Activated T-helper 9 cell treated with anti-CD3 and anti-CD28 coated beads, Interleukin-2, amount 50 U/mL, for 16 hours (primary cell): Measurements from ENCODE around the gene ARHGAP5.

Experiments used
- DNase-seq: peaks from one replicate; pipeline ENCODE4 v3.0.0-alpha.2; 2020; ENCODE audit warnings: low read depth

The ARHGAP5 gene

DNA sequence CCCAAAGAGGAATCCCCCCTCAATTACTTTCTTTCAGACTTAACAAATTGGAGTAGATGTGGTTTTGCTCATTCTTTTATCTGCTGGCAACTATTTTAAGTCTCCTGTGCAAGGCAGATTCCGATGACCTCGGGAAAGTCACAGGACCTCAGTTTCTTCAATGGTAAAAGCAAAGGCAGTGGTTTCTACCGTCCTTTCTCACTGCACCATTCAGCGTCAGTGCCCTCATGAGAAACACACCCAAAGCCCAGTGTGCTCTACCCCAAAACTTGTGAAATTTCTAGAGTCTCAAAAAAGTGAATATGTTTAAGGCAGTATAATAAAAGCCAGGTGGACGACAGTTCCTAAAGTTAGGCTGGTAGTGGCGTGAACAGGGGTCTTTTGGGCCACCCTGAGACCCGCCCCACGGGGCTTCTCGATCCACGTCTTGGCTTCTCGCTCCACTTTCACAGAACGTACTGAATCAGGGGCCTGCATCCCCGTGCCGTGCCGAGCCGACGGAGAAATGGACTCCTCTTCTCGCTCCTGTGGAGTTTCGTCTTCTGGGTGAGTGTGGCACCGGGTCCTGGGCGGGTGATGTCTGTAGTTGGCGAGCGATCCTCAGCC is 1.3 kb upstream of the ARHGAP5 start:
- DNase-seq = no peak

DNA sequence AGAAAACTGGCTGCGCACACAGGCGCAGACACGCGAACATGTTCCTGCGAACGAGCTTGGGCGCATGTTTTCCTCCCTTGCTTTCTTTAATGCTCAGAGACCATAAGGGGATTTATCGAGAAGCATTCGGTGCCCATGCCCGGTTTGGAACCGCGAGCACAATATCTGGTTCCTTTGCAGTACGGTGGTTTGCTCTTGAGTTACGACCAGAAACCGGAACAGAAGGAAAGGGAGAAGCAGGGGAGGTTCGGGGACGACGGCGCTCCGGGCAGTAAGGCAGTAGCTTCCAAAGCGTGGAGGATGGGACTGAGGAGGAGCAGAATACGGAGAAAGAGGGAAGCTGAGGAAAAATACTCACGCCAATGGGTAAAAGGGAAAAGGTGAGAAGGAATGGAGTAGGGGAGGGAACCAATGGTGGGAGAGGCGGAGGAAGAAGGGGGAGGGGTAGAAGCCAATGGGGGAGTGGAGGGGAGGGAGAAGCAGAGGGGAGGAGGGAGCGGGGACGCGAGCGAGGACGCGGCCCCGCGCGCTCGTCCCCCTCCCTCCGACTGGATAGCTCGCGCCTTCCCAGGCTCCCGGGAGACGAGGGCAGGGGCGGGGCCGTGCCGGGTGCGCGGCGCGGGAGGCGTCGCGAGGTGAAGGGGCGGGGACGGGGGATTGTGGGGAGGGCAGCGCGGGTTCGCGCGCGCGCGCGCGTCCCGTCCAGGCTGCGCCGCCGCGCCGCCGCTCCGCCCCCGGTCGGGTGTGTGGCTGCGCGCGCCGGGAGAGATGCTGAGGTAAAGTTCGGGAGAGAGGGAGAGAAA is 625 bp upstream of the ARHGAP5 start:
- peak; percentile 74 for DNase-seq

DNA sequence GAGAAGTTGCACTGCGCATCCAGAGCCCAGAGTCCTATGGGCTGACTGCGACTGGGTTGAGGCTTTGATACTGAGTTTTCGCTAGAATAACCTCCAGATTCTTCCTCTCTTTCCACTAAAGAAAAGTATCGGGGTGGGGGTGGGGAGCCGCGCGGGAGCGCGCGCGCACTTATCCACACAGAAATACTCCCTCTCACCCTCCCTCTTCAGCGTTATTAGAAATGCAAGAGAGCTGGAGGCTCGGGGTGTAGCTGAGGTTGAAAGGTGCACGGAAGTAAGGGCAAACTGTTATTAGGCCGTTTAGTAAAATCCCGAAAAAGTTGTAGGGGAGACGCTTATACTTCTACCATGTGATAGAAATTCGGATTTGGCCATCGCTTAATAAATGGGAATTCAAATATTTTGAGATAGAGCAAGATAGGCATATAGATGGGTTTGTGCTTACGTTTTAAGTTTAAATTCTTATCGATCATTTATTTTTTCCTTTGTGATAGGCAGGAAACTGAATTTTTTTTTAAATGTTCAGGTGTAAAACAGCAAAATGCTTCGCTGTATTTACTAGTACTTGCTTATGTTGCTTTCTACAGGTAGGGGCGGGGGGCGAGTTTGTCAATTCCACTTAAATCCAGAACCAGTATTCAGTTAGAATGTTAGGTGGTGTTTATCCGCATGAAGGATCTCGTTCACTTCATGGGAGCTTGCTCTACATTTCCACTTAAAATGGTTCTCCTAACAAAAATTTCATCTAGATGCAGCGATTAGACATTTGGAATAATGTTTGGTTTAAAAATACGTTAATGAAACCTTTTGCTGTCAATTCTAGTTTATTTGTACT is 1.1 kb downstream of the ARHGAP5 start:
- DNase-seq = no peak

DNA sequence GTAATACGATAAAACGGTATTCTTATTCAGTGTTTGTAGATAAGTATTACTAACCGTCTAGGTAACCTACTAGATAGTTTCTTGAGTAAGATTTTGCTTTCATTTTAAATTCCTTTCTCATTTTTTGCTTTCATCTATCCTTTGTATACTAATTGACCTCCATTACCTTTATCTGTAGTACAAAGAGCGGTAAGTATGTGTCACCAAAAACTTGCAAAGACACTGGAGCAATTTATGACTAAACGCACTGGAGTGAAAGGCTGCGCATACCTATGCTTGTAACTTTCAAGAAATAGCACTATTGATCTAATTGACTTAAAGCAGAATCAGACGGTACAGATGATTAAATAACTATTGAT is 1.7 kb downstream of the ARHGAP5 start:
- DNase-seq = no peak

- DNase-seq = no peak
Observed at GRCh38 chr14:32079264-32079663, 2.2 kb downstream of the ARHGAP5 start.

GRCh38 chr14:32080001-32080510 is 3.0 kb downstream of the ARHGAP5 start:
- no peak for DNase-seq

DNA sequence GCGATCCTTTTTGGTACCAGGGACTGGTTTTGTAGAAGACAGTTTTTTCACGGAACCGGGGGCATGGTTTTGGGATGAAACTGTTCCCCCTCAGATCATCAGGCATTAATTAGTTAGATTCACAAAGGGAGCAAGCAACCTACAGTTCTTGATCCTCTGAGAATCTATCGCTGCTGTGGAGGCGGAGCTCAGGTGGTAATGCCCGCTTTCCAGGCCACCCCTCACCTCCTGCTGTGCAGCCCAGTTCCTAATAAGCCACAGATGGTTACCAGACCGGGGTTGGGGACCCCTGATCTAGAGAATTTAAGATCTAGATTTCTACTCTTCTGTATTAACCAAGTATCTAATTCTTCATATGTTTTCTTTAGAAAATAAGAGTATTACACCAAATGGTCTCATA is 4.8 kb downstream of the ARHGAP5 start:
- DNase-seq = no peak

DNA sequence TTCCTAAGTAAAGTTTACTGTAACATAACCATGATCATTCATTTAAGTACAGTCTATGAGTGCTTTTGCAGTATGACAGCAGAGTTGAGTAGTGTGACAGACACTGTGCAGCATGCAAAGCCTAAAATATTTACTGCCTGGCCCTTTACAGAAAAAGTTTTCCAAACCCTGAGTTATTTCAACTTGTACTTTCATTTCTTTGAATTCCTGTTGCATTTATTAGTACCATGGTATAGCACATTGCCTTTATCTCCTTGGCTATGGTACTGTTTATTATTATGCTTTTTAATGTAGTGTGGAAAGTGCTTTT is 6.2 kb downstream of the ARHGAP5 start:
- no peak for DNase-seq

DNA sequence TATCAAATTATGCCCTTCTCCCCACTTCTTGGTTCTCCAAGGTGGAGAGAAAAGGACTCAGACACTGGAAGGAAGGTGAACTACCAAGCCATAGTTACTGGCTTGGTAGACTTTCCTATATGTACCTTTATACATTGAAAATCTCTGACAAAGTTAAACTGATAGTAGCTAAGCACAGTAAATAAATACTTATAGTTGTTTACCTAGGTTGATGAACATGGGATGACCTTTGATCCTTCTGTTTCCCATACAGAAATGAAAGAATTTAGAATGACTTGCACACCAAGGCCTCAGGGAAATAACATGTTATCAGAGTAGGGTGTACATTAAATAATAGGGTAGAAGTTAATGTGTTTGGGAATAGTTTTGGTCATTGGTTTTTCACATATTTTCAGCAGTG is 6.7 kb downstream of the ARHGAP5 start:
- no peak for DNase-seq

- no peak for DNase-seq
Observed at GRCh38 chr14:32085182-32085844, 8.2 kb downstream of the ARHGAP5 start.

DNA sequence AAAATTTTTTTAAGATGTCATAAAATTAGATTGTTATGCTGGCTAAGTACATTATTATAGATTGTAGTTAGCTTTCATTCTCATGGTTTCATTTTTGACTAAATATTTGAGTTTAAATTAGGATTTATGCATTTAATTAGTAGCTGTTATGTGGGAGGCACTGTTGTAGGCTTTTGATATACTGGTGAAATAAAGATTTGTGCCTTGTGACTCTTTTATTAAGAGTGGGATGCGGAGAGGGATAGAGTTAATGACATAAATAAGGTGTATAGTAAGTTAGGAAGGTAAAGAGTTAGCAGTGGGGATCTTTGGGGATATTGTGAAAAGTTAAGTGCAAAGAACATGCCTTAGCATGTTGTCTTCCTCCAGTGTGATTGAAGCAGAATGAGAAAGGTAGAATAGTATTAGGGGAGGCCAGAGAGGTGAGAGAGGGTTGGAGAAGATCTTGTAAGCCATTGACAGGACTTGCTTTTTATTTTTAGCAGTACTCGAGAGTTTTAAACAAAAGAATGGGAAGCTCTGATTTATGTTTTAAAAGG is 8.8 kb downstream of the ARHGAP5 start:
- DNase-seq = no peak

- no peak for DNase-seq
Observed at GRCh38 chr14:32087173-32087861, 10.2 kb downstream of the ARHGAP5 start.

- no peak for DNase-seq
Observed at GRCh38 chr14:32087907-32088306, 10.8 kb downstream of the ARHGAP5 start.

DNA sequence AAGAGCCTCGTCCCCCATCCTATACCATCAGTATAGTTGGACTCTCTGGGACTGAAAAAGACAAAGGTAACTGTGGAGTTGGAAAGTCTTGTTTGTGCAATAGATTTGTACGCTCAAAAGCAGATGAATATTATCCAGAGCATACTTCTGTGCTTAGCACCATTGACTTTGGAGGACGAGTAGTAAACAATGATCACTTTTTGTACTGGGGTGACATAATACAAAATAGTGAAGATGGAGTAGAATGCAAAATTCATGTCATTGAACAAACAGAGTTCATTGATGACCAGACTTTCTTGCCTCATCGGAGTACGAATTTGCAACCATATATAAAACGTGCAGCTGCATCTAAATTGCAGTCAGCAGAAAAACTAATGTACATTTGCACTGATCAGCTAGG is 13.6 kb downstream of the ARHGAP5 start:
- DNase-seq = no peak

DNA sequence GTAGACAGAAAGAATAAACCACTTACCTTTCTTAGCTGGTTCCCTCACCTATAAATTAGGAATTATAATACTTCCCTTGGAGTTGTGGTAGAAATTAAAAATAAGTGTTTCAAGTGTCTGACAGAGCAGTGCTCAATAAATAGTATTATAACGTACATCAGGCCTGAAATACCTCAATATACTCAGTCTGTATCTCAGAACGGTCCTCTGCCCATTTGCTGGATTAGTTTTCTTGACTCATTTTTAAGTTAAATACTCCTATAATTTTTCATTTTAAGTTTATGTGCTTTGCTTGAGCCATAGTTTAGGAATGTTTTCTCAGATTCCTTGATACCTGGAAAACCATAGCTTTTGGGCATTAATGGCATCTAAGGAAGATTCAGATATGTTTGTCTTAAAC is 22.4 kb downstream of the ARHGAP5 start:
- DNase-seq = no peak

- DNase-seq = no peak
Observed at GRCh38 chr14:32100175-32100574, 23.1 kb downstream of the ARHGAP5 start.

- no peak for DNase-seq
Observed at GRCh38 chr14:32102152-32102787, 25.2 kb downstream of the ARHGAP5 start.

GRCh38 chr14:32102968-32103367 is 25.9 kb downstream of the ARHGAP5 start:
- DNase-seq = no peak

GRCh38 chr14:32104308-32104707 is 27.2 kb downstream of the ARHGAP5 start:
- DNase-seq = no peak

DNA sequence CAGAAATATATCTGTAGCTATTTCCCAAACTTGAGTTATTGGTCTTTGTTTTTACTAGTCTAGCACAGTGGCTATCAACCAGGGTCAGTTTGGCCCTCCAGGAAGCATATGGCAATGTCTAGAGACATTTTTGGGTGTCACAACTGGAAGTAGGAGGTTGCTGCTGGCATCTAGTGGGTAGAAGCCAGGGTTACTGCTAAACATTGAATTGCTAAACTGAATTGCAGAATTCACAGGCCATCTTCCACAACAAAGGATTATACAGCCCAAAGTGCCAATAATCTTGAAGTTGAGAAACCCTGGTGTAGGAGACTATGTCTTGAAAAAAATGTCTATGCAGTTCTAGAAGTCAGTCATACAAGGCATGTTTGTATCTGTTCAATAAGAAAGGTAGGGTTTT is 27.7 kb downstream of the ARHGAP5 start:
- no peak for DNase-seq
